ENCODE measurements around the gene EHD4.

The EHD4 gene

GRCh38 chr15:41958002-41958420, 14.3 kb downstream of the EHD4 start:
- Histone ChIP-seq H3K9me3 (ENCODE audit: control insufficient read depth in 2 of 2, low read length in 2 of 2) (no peaks in the 10 kb centered on the region), H3K4me3 (ENCODE audit: low read length in 2 of 2) (no peak overlapping the region), H3K4me1 (ENCODE audit: control insufficient read depth in 2 of 2, insufficient read depth in 2 of 2, low read length in 2 of 2) (peaks cover 7 to 27% of the 10 kb centered on the region in 2 donors), H3K9ac (ENCODE audit: low read depth in 1 of 2, low read length in 2 of 2) (no peak overlapping the region), H3K27me3 (ENCODE audit: control insufficient read depth in 2 of 2, insufficient read depth in 2 of 2, low read length in 2 of 2) (no peaks in the 10 kb centered on the region), H3K36me3 (ENCODE audit: control insufficient read depth in 2 of 2, insufficient read depth in 2 of 2, low read length in 2 of 2) (peaks cover 7 to 11% of the 10 kb centered on the region in 2 donors), H3K27ac (ENCODE audit: low read depth in 2 of 2, low read length in 2 of 2) (no peak overlapping the region)

GRCh38 chr15:41957021-41957897, 15.1 kb downstream of the EHD4 start:
- H3K9me3 ChIP-seq (ENCODE audit: control insufficient read depth in 2 of 2, low read length in 2 of 2), result no peaks in the 10 kb centered on the region
- peaks cover 10 to 16% of the 10 kb centered on the region in 2 donors for H3K36me3 ChIP-seq (ENCODE audit: control insufficient read depth in 2 of 2, insufficient read depth in 2 of 2, low read length in 2 of 2)
- H3K4me3 ChIP-seq (ENCODE audit: low read length in 2 of 2), result no peak overlapping the region
- no peaks in the 10 kb centered on the region for H3K27me3 ChIP-seq (ENCODE audit: control insufficient read depth in 2 of 2, insufficient read depth in 2 of 2, low read length in 2 of 2)
- peaks cover 7 to 27% of the 10 kb centered on the region in 2 donors for H3K4me1 ChIP-seq (ENCODE audit: control insufficient read depth in 2 of 2, insufficient read depth in 2 of 2, low read length in 2 of 2)
- peak overlapping the region in 1 of 2 donors; percentile 62 for H3K27ac ChIP-seq (ENCODE audit: low read depth in 2 of 2, low read length in 2 of 2)
- no peak overlapping the region for H3K9ac ChIP-seq (ENCODE audit: low read depth in 1 of 2, low read length in 2 of 2)

GRCh38 chr15:41955807-41956525, 16.4 kb downstream of the EHD4 start:
- Histone ChIP-seq H3K9ac (ENCODE audit: low read depth in 1 of 2, low read length in 2 of 2) (peak overlapping the region in 1 of 2 donors; percentile 6), H3K4me1 (ENCODE audit: control insufficient read depth in 2 of 2, insufficient read depth in 2 of 2, low read length in 2 of 2) (peaks cover 7 to 18% of the 10 kb centered on the region in 2 donors), H3K27me3 (ENCODE audit: control insufficient read depth in 2 of 2, insufficient read depth in 2 of 2, low read length in 2 of 2) (no peaks in the 10 kb centered on the region), H3K4me3 (ENCODE audit: low read length in 2 of 2) (no peak overlapping the region), H3K27ac (ENCODE audit: low read depth in 2 of 2, low read length in 2 of 2) (no peak overlapping the region), H3K36me3 (ENCODE audit: control insufficient read depth in 2 of 2, insufficient read depth in 2 of 2, low read length in 2 of 2) (peaks cover 18 to 25% of the 10 kb centered on the region in 2 donors), H3K9me3 (ENCODE audit: control insufficient read depth in 2 of 2, low read length in 2 of 2) (no peaks in the 10 kb centered on the region)

GRCh38 chr15:41955100-41955499, 17.3 kb downstream of the EHD4 start:
- peaks cover 9 to 14% of the 10 kb centered on the region in 2 donors for H3K4me1 ChIP-seq (ENCODE audit: control insufficient read depth in 2 of 2, insufficient read depth in 2 of 2, low read length in 2 of 2)
- no peak overlapping the region for H3K9ac ChIP-seq (ENCODE audit: low read depth in 1 of 2, low read length in 2 of 2)
- H3K4me3 ChIP-seq (ENCODE audit: low read length in 2 of 2), result no peak overlapping the region
- H3K27ac ChIP-seq (ENCODE audit: low read depth in 2 of 2, low read length in 2 of 2), result no peak overlapping the region
- H3K27me3 ChIP-seq (ENCODE audit: control insufficient read depth in 2 of 2, insufficient read depth in 2 of 2, low read length in 2 of 2), result no peaks in the 10 kb centered on the region
- no peaks in the 10 kb centered on the region for H3K9me3 ChIP-seq (ENCODE audit: control insufficient read depth in 2 of 2, low read length in 2 of 2)
- peaks cover 21 to 33% of the 10 kb centered on the region in 2 donors for H3K36me3 ChIP-seq (ENCODE audit: control insufficient read depth in 2 of 2, insufficient read depth in 2 of 2, low read length in 2 of 2)

GRCh38 chr15:41954036-41954435, 18.3 kb downstream of the EHD4 start:
- H3K4me1 ChIP-seq (ENCODE audit: control insufficient read depth in 2 of 2, insufficient read depth in 2 of 2, low read length in 2 of 2), result peaks cover 7 to 14% of the 10 kb centered on the region in 2 donors
- no peak overlapping the region for H3K9ac ChIP-seq (ENCODE audit: low read depth in 1 of 2, low read length in 2 of 2)
- H3K36me3 ChIP-seq (ENCODE audit: control insufficient read depth in 2 of 2, insufficient read depth in 2 of 2, low read length in 2 of 2), result peaks cover 21 to 39% of the 10 kb centered on the region in 2 donors
- no peaks in the 10 kb centered on the region for H3K9me3 ChIP-seq (ENCODE audit: control insufficient read depth in 2 of 2, low read length in 2 of 2)
- H3K27ac ChIP-seq (ENCODE audit: low read depth in 2 of 2, low read length in 2 of 2), result no peak overlapping the region
- no peak overlapping the region for H3K4me3 ChIP-seq (ENCODE audit: low read length in 2 of 2)
- H3K27me3 ChIP-seq (ENCODE audit: control insufficient read depth in 2 of 2, insufficient read depth in 2 of 2, low read length in 2 of 2), result no peaks in the 10 kb centered on the region

GRCh38 chr15:41952013-41952563, 20.3 kb downstream of the EHD4 start:
- Histone ChIP-seq H3K27ac (ENCODE audit: low read depth in 2 of 2, low read length in 2 of 2) (no peak overlapping the region), H3K9me3 (ENCODE audit: control insufficient read depth in 2 of 2, low read length in 2 of 2) (no peaks in the 10 kb centered on the region), H3K4me1 (ENCODE audit: control insufficient read depth in 2 of 2, insufficient read depth in 2 of 2, low read length in 2 of 2) (peaks cover 2 to 5% of the 10 kb centered on the region in 2 donors)

GRCh38 chr15:41951571-41951970, 20.8 kb downstream of the EHD4 start:
- Histone ChIP-seq H3K4me3 (ENCODE audit: low read length in 2 of 2) (no peak overlapping the region), H3K9me3 (ENCODE audit: control insufficient read depth in 2 of 2, low read length in 2 of 2) (no peaks in the 10 kb centered on the region), H3K27me3 (ENCODE audit: control insufficient read depth in 2 of 2, insufficient read depth in 2 of 2, low read length in 2 of 2) (no peaks in the 10 kb centered on the region), H3K36me3 (ENCODE audit: control insufficient read depth in 2 of 2, insufficient read depth in 2 of 2, low read length in 2 of 2) (peaks cover 21 to 43% of the 10 kb centered on the region in 2 donors), H3K4me1 (ENCODE audit: control insufficient read depth in 2 of 2, insufficient read depth in 2 of 2, low read length in 2 of 2) (peaks cover 0 to 2% of the 10 kb centered on the region in 2 donors), H3K9ac (ENCODE audit: low read depth in 1 of 2, low read length in 2 of 2) (no peak overlapping the region), H3K27ac (ENCODE audit: low read depth in 2 of 2, low read length in 2 of 2) (no peak overlapping the region)

More at GRCh38 chr15:41952013-41952563, 20.3 kb downstream of the EHD4 start:
- H3K27me3 ChIP-seq (ENCODE audit: control insufficient read depth in 2 of 2, insufficient read depth in 2 of 2, low read length in 2 of 2), result no peaks in the 10 kb centered on the region
- no peak overlapping the region for H3K9ac ChIP-seq (ENCODE audit: low read depth in 1 of 2, low read length in 2 of 2)
- H3K36me3 ChIP-seq (ENCODE audit: control insufficient read depth in 2 of 2, insufficient read depth in 2 of 2, low read length in 2 of 2), result peaks cover 21 to 40% of the 10 kb centered on the region in 2 donors
- H3K4me3 ChIP-seq (ENCODE audit: low read length in 2 of 2), result no peak overlapping the region

- no peaks in the 10 kb centered on the region for H3K9me3 ChIP-seq (ENCODE audit: control insufficient read depth in 2 of 2, low read length in 2 of 2)
- peaks cover 21 to 40% of the 10 kb centered on the region in 2 donors for H3K36me3 ChIP-seq (ENCODE audit: control insufficient read depth in 2 of 2, insufficient read depth in 2 of 2, low read length in 2 of 2)
- H3K27me3 ChIP-seq (ENCODE audit: control insufficient read depth in 2 of 2, insufficient read depth in 2 of 2, low read length in 2 of 2), result no peaks in the 10 kb centered on the region
- H3K9ac ChIP-seq (ENCODE audit: low read depth in 1 of 2, low read length in 2 of 2), result no peak overlapping the region
- H3K4me1 ChIP-seq (ENCODE audit: control insufficient read depth in 2 of 2, insufficient read depth in 2 of 2, low read length in 2 of 2), result peaks cover 0 to 2% of the 10 kb centered on the region in 2 donors
- H3K4me3 ChIP-seq (ENCODE audit: low read length in 2 of 2), result no peak overlapping the region
- no peak overlapping the region for H3K27ac ChIP-seq (ENCODE audit: low read depth in 2 of 2, low read length in 2 of 2)
These were observed 21.9 kb downstream of the EHD4 start for GRCh38 chr15:41950489-41950888.

- no peaks in the 10 kb centered on the region for H3K9me3 ChIP-seq (ENCODE audit: control insufficient read depth in 2 of 2, low read length in 2 of 2)
- no peaks in the 10 kb centered on the region for H3K27me3 ChIP-seq (ENCODE audit: control insufficient read depth in 2 of 2, insufficient read depth in 2 of 2, low read length in 2 of 2)
- no peak overlapping the region for H3K9ac ChIP-seq (ENCODE audit: low read depth in 1 of 2, low read length in 2 of 2)
- no peak overlapping the region for H3K27ac ChIP-seq (ENCODE audit: low read depth in 2 of 2, low read length in 2 of 2)
- peaks cover 21 to 40% of the 10 kb centered on the region in 2 donors for H3K36me3 ChIP-seq (ENCODE audit: control insufficient read depth in 2 of 2, insufficient read depth in 2 of 2, low read length in 2 of 2)
- peaks cover 0 to 2% of the 10 kb centered on the region in 2 donors for H3K4me1 ChIP-seq (ENCODE audit: control insufficient read depth in 2 of 2, insufficient read depth in 2 of 2, low read length in 2 of 2)
- no peak overlapping the region for H3K4me3 ChIP-seq (ENCODE audit: low read length in 2 of 2)
These were observed 22.3 kb downstream of the EHD4 start for GRCh38 chr15:41950127-41950483.

All from mucosa of rectum (tissue), 2 donors.